Right lobe of liver (tissue), 4 donors: Measurements from ENCODE around the gene JMJD6.

Experiments
- CTCF ChIP-seq, 4 donors: fragments of 200-600 bp in 3 of 4; fragments of 450-650 bp in 1 of 4; IDR thresholded peaks; one replicate each; pipeline versions ENCODE4 v1.5.1 to v1.8.0; 2016 to 2022; ENCODE audit warnings: antibody characterized with exemption in 4 of 4, mild to moderate bottlenecking in 2 of 4
- POLR2A ChIP-seq: fragments of 450-650 bp; IDR thresholded peaks from one replicate; pipeline ENCODE4 v1.6.1; 2017; ENCODE audit warnings: antibody characterized with exemption, mild to moderate bottlenecking
- donor health status: DM: no; HTN: no; CAD: no.
- donor health status: DM: no; HTN: no; CAD: no.
- donor health status: DM: no; HTN: yes; CAD: no.

- TF ChIP-seq CTCF (IDR thresholded peaks at IDR 0.05) (no peak), POLR2A (no peak)
Measured at GRCh38 chr17:76733618-76733957, 7.2 kb upstream of the JMJD6 start.
